PC-3 (cell line): ENCODE results near the gene GNPDA2. TPM values are rescaled to one million over a fixed set of nuclear protein-coding genes. Genes with fewer than 3 reads are reported as not detected.

Source experiments
- ATAC-seq: fragments of 200-7000 bp; cut with Tn5 transposase; 2 replicates; pipeline ENCODE4 v1.9.1; 2020; ENCODE audit warnings: mild to moderate bottlenecking, moderate library complexity
- BruUV-seq: library from RNA; stranded (reverse); fragments of 400-500 nt; replicated peaks from 2 replicates; lab custom pipeline; 2021; lab: Mats Ljungman, UMichigan
- CTCF ChIA-PET: fragments of 300-600 bp; sonication (Branson Sonifier 250); formaldehyde crosslinking; loops from one replicate; lab custom pipeline; 2022; ENCODE audit warnings: antibody characterized with exemption; lab: Charles Lee
- POLR2A ChIA-PET: fragments of 300-600 bp; sonication (Branson Sonifier 250); formaldehyde crosslinking; loops from one replicate; lab custom pipeline; 2022; ENCODE audit warnings: antibody characterized with exemption; ENCODE audit not compliant: unreplicated experiment; lab: Charles Lee
- DNase-seq: peaks from one replicate; pipeline ENCODE4 v3.0.0-alpha.2; 2015
- H2AFZ ChIP-seq: fragments of 300-600 bp; sonication (generic); 2 replicates; pipeline ENCODE4 v1.6.0; 2016; ENCODE audit warnings: antibody characterized with exemption, low read length
- H3F3A ChIP-seq: fragments of 300-600 bp; sonication (generic); one replicate; pipeline ENCODE4 v1.6.0; 2017; ENCODE audit warnings: antibody characterized with exemption, low read length, control low read depth, mild to moderate bottlenecking; ENCODE audit not compliant: unreplicated experiment
- H3K27ac ChIP-seq: fragments of 300-600 bp; sonication (generic); 2 replicates; pipeline ENCODE4 v1.5.1; 2016; ENCODE audit warnings: mild to moderate bottlenecking, low read length
- H3K27me3 ChIP-seq: fragments of 300-600 bp; sonication (generic); 2 replicates; pipeline ENCODE4 v1.6.1; 2016; ENCODE audit warnings: low read length, mixed read lengths
- H3K36me3 ChIP-seq: fragments of 300-600 bp; sonication (generic); 2 replicates; pipeline ENCODE4 v1.6.1; 2016; ENCODE audit warnings: low read depth, mixed run types, low read length, mixed read lengths
- H3K4me1 ChIP-seq: fragments of 300-600 bp; sonication (generic); 2 replicates; pipeline ENCODE4 v1.5.1; 2016; ENCODE audit warnings: low read length; ENCODE audit not compliant: insufficient read depth
- H3K4me2 ChIP-seq: fragments of 300-600 bp; sonication (generic); 2 replicates; pipeline ENCODE4 v1.6.0; 2016; ENCODE audit warnings: low read length
- H3K4me3 ChIP-seq: fragments of 300-600 bp; sonication (generic); 2 replicates; pipeline ENCODE4 v1.5.1; 2016; ENCODE audit warnings: mild to moderate bottlenecking, low read length, mixed read lengths
- H3K79me2 ChIP-seq: fragments of 300-600 bp; sonication (generic); 2 replicates; pipeline ENCODE4 v1.6.1; 2017; ENCODE audit warnings: low read length, mixed read lengths
- H3K9ac ChIP-seq: fragments of 300-600 bp; sonication (generic); 2 replicates; pipeline ENCODE4 v1.6.0; 2016; ENCODE audit warnings: mild to moderate bottlenecking, low read length
- H3K9me2 ChIP-seq: fragments of 300-600 bp; sonication (generic); replicated peaks from 2 replicates; pipeline ENCODE4 v1.6.1; 2016; ENCODE audit warnings: mixed run types, low read length, mixed read lengths
- H3K9me3 ChIP-seq: fragments of 300-600 bp; sonication (generic); 2 replicates; pipeline ENCODE4 v1.6.1; 2016; ENCODE audit warnings: low read length, mixed read lengths
- H4K20me1 ChIP-seq: fragments of 300-600 bp; sonication (generic); 2 replicates; pipeline ENCODE4 v1.6.1; 2016; ENCODE audit warnings: low read length, mixed read lengths
- CTCF ChIP-seq: fragments of 300-600 bp; sonication (generic); conservative IDR thresholded peaks from 2 replicates; pipeline ENCODE4 v1.5.1; 2017; ENCODE audit warnings: antibody characterized with exemption, low read depth, mild to moderate bottlenecking, low read length
- EZH2 ChIP-seq: fragments of 300-600 bp; sonication (generic); IDR thresholded peaks from one replicate; pipeline ENCODE4 v1.6.1; 2017; ENCODE audit warnings: antibody characterized with exemption, mild to moderate bottlenecking, low read length; ENCODE audit not compliant: unreplicated experiment
- EZH2phosphoT487 ChIP-seq: fragments of 300-600 bp; sonication (generic); IDR thresholded peaks from 2 replicates; pipeline ENCODE4 v1.6.1; 2018; ENCODE audit warnings: mild to moderate bottlenecking, antibody characterized with exemption, low read length, borderline replicate concordance
- intact Hi-C: fragments of 100-400 bp; cut with micrococcal nuclease; formaldehyde crosslinking; loops from 2 replicates; pipeline ENCODE4 v1.9.0; 2023
- total RNA-seq: library from RNA; depleted of rRNA; stranded (reverse); fragments of >200 nt; gene quantifications from 2 replicates; pipeline ENCODE4 v1.2.3, GENCODE V29; 2014

The GNPDA2 gene
- total RNA-seq, 1 experiment from 2014 or later, result 21.9 TPM

GRCh38 chr4:44766453-44766852 lies 40.1 kb upstream of the GNPDA2 start:
- intact Hi-C loops, result no loop called here
- DNase-seq (no peak), ATAC-seq (no peak)
- no peaks in the 10 kb centered on the region for H3K4me1 ChIP-seq
- H3K9ac ChIP-seq, result no peak overlapping the region
- no peak overlapping the region for H3K4me2 ChIP-seq
- H3K4me3 ChIP-seq, result no peak overlapping the region
- TF ChIP-seq EZH2phosphoT487 (no peak), EZH2 (no peak), CTCF (no peak)
- H3F3A ChIP-seq, result no peaks in the 10 kb centered on the region
- no peaks in the 10 kb centered on the region for H3K27me3 ChIP-seq
- H3K36me3 ChIP-seq, result no peaks in the 10 kb centered on the region
- no peak overlapping the region for H2AFZ ChIP-seq
- CTCF ChIA-PET, result no interaction called here
- no peak overlapping the region for H3K27ac ChIP-seq
- H3K9me2 ChIP-seq, result no peaks in the 10 kb centered on the region
- BruUV-seq, result no TSS peak
- no peaks in the 10 kb centered on the region for H3K9me3 ChIP-seq
- H3K79me2 ChIP-seq, result no peaks in the 10 kb centered on the region
- H4K20me1 ChIP-seq, result no peaks in the 10 kb centered on the region
- POLR2A ChIA-PET, result no interaction called here

- intact Hi-C loops, result no loop called here
- H3K27me3 ChIP-seq, result no peaks in the 10 kb centered on the region
- no peak overlapping the region for H3K27ac ChIP-seq
- H3K4me2 ChIP-seq, result no peak overlapping the region
- H3K9me2 ChIP-seq, result no peaks in the 10 kb centered on the region
- H4K20me1 ChIP-seq, result no peaks in the 10 kb centered on the region
- TF ChIP-seq EZH2phosphoT487 (no peak), CTCF (no peak), EZH2 (no peak)
- no peak for ATAC-seq
- no peaks in the 10 kb centered on the region for H3F3A ChIP-seq
- no peaks in the 10 kb centered on the region for H3K4me1 ChIP-seq
- no peak for DNase-seq
- no peak overlapping the region for H3K4me3 ChIP-seq
- H3K9ac ChIP-seq, result no peak overlapping the region
- no peaks in the 10 kb centered on the region for H3K79me2 ChIP-seq
- POLR2A ChIA-PET, result no interaction called here
- CTCF ChIA-PET, result no interaction called here
- H3K36me3 ChIP-seq, result no peaks in the 10 kb centered on the region
- H2AFZ ChIP-seq, result no peak overlapping the region
- H3K9me3 ChIP-seq, result no peaks in the 10 kb centered on the region
- BruUV-seq, result no TSS peak
These were observed 38.8 kb upstream of the GNPDA2 start for GRCh38 chr4:44765116-44765515.

DNA sequence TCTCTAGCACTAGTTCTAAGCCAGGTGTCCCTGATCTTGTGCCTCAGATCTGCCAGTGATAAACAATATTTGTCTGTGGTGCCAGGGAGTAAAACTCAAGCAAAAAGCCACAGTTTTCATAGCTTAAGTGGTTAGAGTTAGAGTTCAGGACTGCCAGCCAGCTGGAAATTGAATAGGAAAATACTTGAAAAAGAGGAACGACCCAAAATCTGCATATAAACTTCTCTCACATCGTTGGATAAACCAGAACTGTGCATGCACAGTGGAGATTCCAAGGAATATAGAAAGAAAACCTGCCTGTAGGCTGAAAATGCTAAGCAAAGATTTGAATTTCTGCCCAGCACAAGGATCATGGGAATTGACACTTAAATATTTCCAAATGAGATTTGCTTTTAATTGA lies 35.0 kb upstream of the GNPDA2 start:
- Histone ChIP-seq H3K27ac (no peak overlapping the region), H3K9me2 (no peaks in the 10 kb centered on the region), H3K79me2 (no peaks in the 10 kb centered on the region), H3F3A (no peaks in the 10 kb centered on the region), H3K27me3 (no peaks in the 10 kb centered on the region), H3K36me3 (no peaks in the 10 kb centered on the region), H3K9me3 (no peaks in the 10 kb centered on the region), H3K4me1 (no peaks in the 10 kb centered on the region), H3K4me3 (no peak overlapping the region), H3K4me2 (no peak overlapping the region), H4K20me1 (no peaks in the 10 kb centered on the region), H3K9ac (no peak overlapping the region), H2AFZ (no peak overlapping the region)
- intact Hi-C loops, result loop anchor here (2.0 to 5.0 kb wide), 3 partner anchors 165 to 1509 kb away; no protein-coding TSS in a partner anchor
- ATAC-seq (no peak), DNase-seq (no peak)
- no TSS peak for BruUV-seq
- TF ChIP-seq EZH2, result no peak
- no peak for TF ChIP-seq EZH2phosphoT487
- no peak for TF ChIP-seq CTCF
- ChIA-PET POLR2A (interaction anchor here (0.6 kb wide), 1 partner anchor 9 kb away, joined by 4 read pairs; no protein-coding TSS in a partner anchor), CTCF (no interaction called here)
